Measurements from ENCODE around the gene PRKN. TPM values are rescaled to one million over a fixed set of nuclear protein-coding genes. Genes with fewer than 3 reads are reported as not detected.

Gene PRKN
- total and polyA plus RNA-seq, 9 of the 15 experiments (the other 6 are each of a cell fraction or from before 2014, with no cell fraction given): 0.03 to 0.96 (median 0.15) TPM; not detected in 2

GRCh38 chr6:161701056-161701455 is 1026.5 kb downstream of the PRKN start:
- H3K4me2 ChIP-seq (ENCODE audit: insufficient read depth, low read length): no peak overlapping the region
- no peaks in the 10 kb centered on the region for H3K4me1 ChIP-seq (replicated peaks in 1 of 2; ENCODE audit: control insufficient read depth in 2 of 2, insufficient read depth in 2 of 2, low read length in 2 of 2)
- BruUV-seq (replicated peaks): no TSS peak
- in situ Hi-C loops (cut with MboI): no loop called here
- intact Hi-C loops (cut with micrococcal nuclease): no loop called here
- no peak overlapping the region for H3K27ac ChIP-seq (ENCODE audit: extremely low read depth, low read depth, low read length)
- H3K27me3 ChIP-seq (ENCODE audit: control insufficient read depth in 2 of 2, insufficient read depth in 2 of 2, low read length in 2 of 2): peaks cover 0 to 2% of the 10 kb centered on the region in 2 experiments; a peak in 1 of 5 replicates
- no peaks in the 10 kb centered on the region for H4K20me1 ChIP-seq (replicated peaks; ENCODE audit: control insufficient read depth, insufficient read depth, low read length)
- H3K9me1 ChIP-seq (ENCODE audit: control insufficient read depth, insufficient read depth, low read length): no peaks in the 10 kb centered on the region
- DNase-seq (ENCODE audit: extremely low read depth in 1 of 4, low spot score in 3 of 4): no peak
- no peak overlapping the region for H3K9ac ChIP-seq (ENCODE audit: insufficient read depth in 1 of 2, low read depth in 2 of 2, low read length in 2 of 2)
- no peak overlapping the region for H3K4me3 ChIP-seq
- H2AFZ ChIP-seq (ENCODE audit: low read depth, low read length): no peak overlapping the region
- POLR2A ChIA-PET: no interaction called here
- CTCF ChIA-PET (ENCODE audit: low intra/inter-chr PET ratio): no interaction called here
- H3K79me2 ChIP-seq (ENCODE audit: control insufficient read depth, insufficient read depth, low read length): no peaks in the 10 kb centered on the region
- ATAC-seq: no peak
- no peak for FAIRE-seq
- H3K36me3 ChIP-seq (ENCODE audit: control insufficient read depth, insufficient read depth, low read length): no peaks in the 10 kb centered on the region
- no peaks in the 10 kb centered on the region for H3K9me3 ChIP-seq (replicated peaks; ENCODE audit: control insufficient read depth, insufficient read depth, low read depth, low read length)
- TF ChIP-seq TFAM (CRISPR knock-in tag; conservative IDR thresholded peaks at IDR 0.05): no peak
- TF ChIP-seq ZNF12 (CRISPR knock-in tag; IDR thresholded peaks at IDR 0.05): no peak
- no peak for TF ChIP-seq CTBP1 (IDR thresholded peaks at IDR 0.05; ENCODE audit: borderline replicate concordance)
- TF ChIP-seq YBX1 (IDR thresholded peaks at IDR 0.05): no peak
- TF ChIP-seq SUPT5H (IDR thresholded peaks at IDR 0.05): no peak
- 7% methylated on average over 1 of the region's 1 CpG for WGBS (ENCODE audit: insufficient coverage, low coverage, missing lambda C conversion rate)

- intact Hi-C loops (cut with micrococcal nuclease) (loop anchor here (5.0 kb wide), 1 partner anchor 264 kb away; no protein-coding TSS in a partner anchor), in situ Hi-C loops (cut with MboI) (loop anchor here (10.0 kb wide), 1 partner anchor 302 kb away; no protein-coding TSS in a partner anchor)
- no peaks in the 10 kb centered on the region for H4K20me1 ChIP-seq (replicated peaks; ENCODE audit: control insufficient read depth, insufficient read depth, low read length)
- H3K27me3 ChIP-seq (ENCODE audit: control insufficient read depth in 2 of 2, insufficient read depth in 2 of 2, low read length in 2 of 2): no peaks in the 10 kb centered on the region
- no peak for DNase-seq (ENCODE audit: extremely low read depth in 1 of 4, low spot score in 3 of 4)
- no peaks in the 10 kb centered on the region for H3K9me1 ChIP-seq (ENCODE audit: control insufficient read depth, insufficient read depth, low read length)
- no peak overlapping the region for H3K4me2 ChIP-seq (ENCODE audit: insufficient read depth, low read length)
- H2AFZ ChIP-seq (ENCODE audit: low read depth, low read length): no peak overlapping the region
- no peak overlapping the region for H3K4me3 ChIP-seq
- no peak overlapping the region for H3K27ac ChIP-seq (ENCODE audit: extremely low read depth, low read depth, low read length)
- H3K9me3 ChIP-seq (replicated peaks; ENCODE audit: control insufficient read depth, insufficient read depth, low read depth, low read length): no peaks in the 10 kb centered on the region
- ChIA-PET POLR2A (no interaction called here), CTCF (ENCODE audit: low intra/inter-chr PET ratio) (no interaction called here)
- BruUV-seq (replicated peaks): no TSS peak
- H3K36me3 ChIP-seq (ENCODE audit: control insufficient read depth, insufficient read depth, low read length): no peaks in the 10 kb centered on the region
- no peak for FAIRE-seq
- no peaks in the 10 kb centered on the region for H3K79me2 ChIP-seq (ENCODE audit: control insufficient read depth, insufficient read depth, low read length)
- no peaks in the 10 kb centered on the region for H3K4me1 ChIP-seq (replicated peaks in 1 of 2; ENCODE audit: control insufficient read depth in 2 of 2, insufficient read depth in 2 of 2, low read length in 2 of 2)
- H3K9ac ChIP-seq (ENCODE audit: insufficient read depth in 1 of 2, low read depth in 2 of 2, low read length in 2 of 2): no peak overlapping the region
- 0% methylated on average over 2 of the region's 2 CpGs for WGBS (ENCODE audit: insufficient coverage, low coverage, missing lambda C conversion rate)
- ATAC-seq: no peak
- TF ChIP-seq FOXP1 (CRISPR knock-in tag; IDR thresholded peaks at IDR 0.05) (no peak), ZFP36 (IDR thresholded peaks at IDR 0.05; ENCODE audit: low read depth, low read length, partially characterized antibody) (no peak), TFAP4 (CRISPR knock-in tag; IDR thresholded peaks at IDR 0.05; ENCODE audit: borderline replicate concordance) (no peak), SP1 (CRISPR knock-in tag; IDR thresholded peaks at IDR 0.05) (no peak), JUNB (CRISPR knock-in tag; conservative IDR thresholded peaks at IDR 0.05) (no peak), ZBTB12 (CRISPR knock-in tag; IDR thresholded peaks at IDR 0.05) (no peak), ZC3H4 (CRISPR knock-in tag; IDR thresholded peaks at IDR 0.05; ENCODE audit: borderline replicate concordance) (no peak), FUS (optimal IDR thresholded peaks at IDR 0.05; ENCODE audit: low read depth, low read length) (no peak), MAFG (tag; conservative IDR thresholded peaks at IDR 0.05) (no peak), TAF9B (IDR thresholded peaks at IDR 0.05; ENCODE audit: partially characterized antibody) (no peak), ZNF143 (CRISPR knock-in tag; IDR thresholded peaks at IDR 0.05) (no peak)
These were observed 1030.8 kb downstream of the PRKN start for GRCh38 chr6:161696801-161697200.
